ENCODE data around the gene PTGR3.
"Not testable (repeated sequence)": the region's sequence is repeated elsewhere in the genome, so short reads cannot be mapped to it uniquely, and the experiment has no call there.

Gene PTGR3

GRCh38 chr18:75204269-75204731, 4.6 kb downstream of the PTGR3 start:
- Histone ChIP-seq H3K9me3 (ENCODE audit: insufficient read depth, low read depth, low read length) (no peaks in the 10 kb centered on the region), H3K27me3 (ENCODE audit: insufficient read depth, low read length) (peaks cover 81% of the 10 kb centered on the region), H3K4me1 (ENCODE audit: insufficient read depth, low read length) (peaks cover 24% of the 10 kb centered on the region), H3K27ac (ENCODE audit: low read length) (no peak overlapping the region), H3K36me3 (ENCODE audit: insufficient read depth, low read depth, low read length) (no peaks in the 10 kb centered on the region), H3K9ac (ENCODE audit: low read depth, low read length) (no peak overlapping the region), H3K4me3 (ENCODE audit: low read length) (peak overlapping the region; percentile 74)

- Histone ChIP-seq H3K9me3 (ENCODE audit: insufficient read depth, low read depth, low read length) (no peaks in the 10 kb centered on the region), H3K27ac (ENCODE audit: low read length) (no peak overlapping the region), H3K4me3 (ENCODE audit: low read length) (peak overlapping the region; percentile 74; the same call in 1 of the 2 replicates), H3K27me3 (ENCODE audit: insufficient read depth, low read length) (peaks cover 81% of the 10 kb centered on the region), H3K36me3 (ENCODE audit: insufficient read depth, low read depth, low read length) (no peaks in the 10 kb centered on the region), H3K9ac (ENCODE audit: low read depth, low read length) (no peak overlapping the region), H3K4me1 (ENCODE audit: insufficient read depth, low read length) (peaks cover 24% of the 10 kb centered on the region)
Observed at GRCh38 chr18:75203416-75204268, 5.3 kb downstream of the PTGR3 start.

GRCh38 chr18:75202696-75203365, 6.1 kb downstream of the PTGR3 start:
- H3K36me3 ChIP-seq (ENCODE audit: insufficient read depth, low read depth, low read length) = no peaks in the 10 kb centered on the region
- H3K9ac ChIP-seq (ENCODE audit: low read depth, low read length) = no peak overlapping the region
- H3K4me3 ChIP-seq (ENCODE audit: low read length) = no peak overlapping the region
- H3K27me3 ChIP-seq (ENCODE audit: insufficient read depth, low read length) = peaks cover 74% of the 10 kb centered on the region
- no peak overlapping the region for H3K27ac ChIP-seq (ENCODE audit: low read length)
- peaks cover 24% of the 10 kb centered on the region for H3K4me1 ChIP-seq (ENCODE audit: insufficient read depth, low read length)
- H3K9me3 ChIP-seq (ENCODE audit: insufficient read depth, low read depth, low read length) = no peaks in the 10 kb centered on the region

- H3K9me3 ChIP-seq (ENCODE audit: insufficient read depth, low read depth, low read length) = no peaks in the 10 kb centered on the region
- H3K4me1 ChIP-seq (ENCODE audit: insufficient read depth, low read length) = peaks cover 17% of the 10 kb centered on the region
- H3K9ac ChIP-seq (ENCODE audit: low read depth, low read length) = no peak overlapping the region
- H3K36me3 ChIP-seq (ENCODE audit: insufficient read depth, low read depth, low read length) = no peaks in the 10 kb centered on the region
- H3K27me3 ChIP-seq (ENCODE audit: insufficient read depth, low read length) = peaks cover 61% of the 10 kb centered on the region
- H3K27ac ChIP-seq (ENCODE audit: low read length) = no peak overlapping the region
- no peak overlapping the region for H3K4me3 ChIP-seq (ENCODE audit: low read length)
Observed at GRCh38 chr18:75201282-75202270, 7.4 kb downstream of the PTGR3 start.

- Histone ChIP-seq H3K9ac (ENCODE audit: low read depth, low read length) (no peak overlapping the region), H3K36me3 (ENCODE audit: insufficient read depth, low read depth, low read length) (no peaks in the 10 kb centered on the region), H3K9me3 (ENCODE audit: insufficient read depth, low read depth, low read length) (no peaks in the 10 kb centered on the region), H3K4me1 (ENCODE audit: insufficient read depth, low read length) (peaks cover 8% of the 10 kb centered on the region; the same call in 1 of the 2 replicates), H3K27ac (ENCODE audit: low read length) (no peak overlapping the region), H3K27me3 (ENCODE audit: insufficient read depth, low read length) (peaks cover 53% of the 10 kb centered on the region), H3K4me3 (ENCODE audit: low read length) (no peak overlapping the region)
Observed at GRCh38 chr18:75200605-75201280, 8.2 kb downstream of the PTGR3 start.

GRCh38 chr18:75200071-75200470, 8.9 kb downstream of the PTGR3 start:
- Histone ChIP-seq H3K4me1 (ENCODE audit: insufficient read depth, low read length) (peaks cover 3% of the 10 kb centered on the region; the same call in 1 of the 2 replicates), H3K9ac (ENCODE audit: low read depth, low read length) (no peak overlapping the region), H3K4me3 (ENCODE audit: low read length) (no peak overlapping the region), H3K9me3 (ENCODE audit: insufficient read depth, low read depth, low read length) (no peaks in the 10 kb centered on the region), H3K27ac (ENCODE audit: low read length) (no peak overlapping the region), H3K36me3 (ENCODE audit: insufficient read depth, low read depth, low read length) (no peaks in the 10 kb centered on the region), H3K27me3 (ENCODE audit: insufficient read depth, low read length) (peaks cover 46% of the 10 kb centered on the region)

- Histone ChIP-seq H3K27ac (ENCODE audit: low read length) (no peak overlapping the region), H3K27me3 (ENCODE audit: insufficient read depth, low read length) (peaks cover 39% of the 10 kb centered on the region), H3K4me3 (ENCODE audit: low read length) (no peak overlapping the region), H3K9ac (ENCODE audit: low read depth, low read length) (no peak overlapping the region), H3K4me1 (ENCODE audit: insufficient read depth, low read length) (peaks cover 3% of the 10 kb centered on the region; the same call in 1 of the 2 replicates), H3K36me3 (ENCODE audit: insufficient read depth, low read depth, low read length) (no peaks in the 10 kb centered on the region), H3K9me3 (ENCODE audit: insufficient read depth, low read depth, low read length) (no peaks in the 10 kb centered on the region)
Observed at GRCh38 chr18:75199327-75199726, 9.6 kb downstream of the PTGR3 start.

- no peaks in the 10 kb centered on the region for H3K4me1 ChIP-seq (ENCODE audit: insufficient read depth, low read length)
- no peak overlapping the region for H3K27ac ChIP-seq (ENCODE audit: low read length)
- H3K4me3 ChIP-seq (ENCODE audit: low read length) = no peak overlapping the region
- H3K27me3 ChIP-seq (ENCODE audit: insufficient read depth, low read length) = peaks cover 26% of the 10 kb centered on the region
- H3K9me3 ChIP-seq (ENCODE audit: insufficient read depth, low read depth, low read length) = no peaks in the 10 kb centered on the region
- no peaks in the 10 kb centered on the region for H3K36me3 ChIP-seq (ENCODE audit: insufficient read depth, low read depth, low read length)
- no peak overlapping the region for H3K9ac ChIP-seq (ENCODE audit: low read depth, low read length)
Observed at GRCh38 chr18:75198036-75198435, 10.9 kb downstream of the PTGR3 start.

GRCh38 chr18:75192899-75193298, 16.0 kb downstream of the PTGR3 start:
- no peak overlapping the region for H3K9ac ChIP-seq (ENCODE audit: low read depth, low read length)
- no peaks in the 10 kb centered on the region for H3K27me3 ChIP-seq (ENCODE audit: insufficient read depth, low read length)
- H3K4me3 ChIP-seq (ENCODE audit: low read length) = no peak overlapping the region
- H3K27ac ChIP-seq (ENCODE audit: low read length) = no peak overlapping the region
- no peaks in the 10 kb centered on the region for H3K9me3 ChIP-seq (ENCODE audit: insufficient read depth, low read depth, low read length)
- H3K4me1 ChIP-seq (ENCODE audit: insufficient read depth, low read length) = no peaks in the 10 kb centered on the region
- H3K36me3 ChIP-seq (ENCODE audit: insufficient read depth, low read depth, low read length) = no peaks in the 10 kb centered on the region

GRCh38 chr18:75189696-75190095, 19.2 kb downstream of the PTGR3 start:
- Histone ChIP-seq H3K4me3 (ENCODE audit: low read length) (no peak overlapping the region), H3K9me3 (ENCODE audit: insufficient read depth, low read depth, low read length) (no peaks in the 10 kb centered on the region), H3K4me1 (ENCODE audit: insufficient read depth, low read length) (no peaks in the 10 kb centered on the region), H3K27me3 (ENCODE audit: insufficient read depth, low read length) (no peaks in the 10 kb centered on the region), H3K9ac (ENCODE audit: low read depth, low read length) (no peak overlapping the region), H3K27ac (ENCODE audit: low read length) (no peak overlapping the region), H3K36me3 (ENCODE audit: insufficient read depth, low read depth, low read length) (no peaks in the 10 kb centered on the region)

- H3K27me3 ChIP-seq (ENCODE audit: insufficient read depth, low read length); H3K4me1 ChIP-seq (ENCODE audit: insufficient read depth, low read length); H3K27ac ChIP-seq (ENCODE audit: low read length); H3K36me3 ChIP-seq (ENCODE audit: insufficient read depth, low read depth, low read length); H3K4me3 ChIP-seq (ENCODE audit: low read length); H3K9me3 ChIP-seq (ENCODE audit: insufficient read depth, low read depth, low read length); H3K9ac ChIP-seq (ENCODE audit: low read depth, low read length): not testable (repeated sequence)
Observed at GRCh38 chr18:75187702-75188101, 21.2 kb downstream of the PTGR3 start.
